Activated T-helper 1 cell treated with anti-CD3 and anti-CD28 coated beads, Interleukin-2, amount 50 U/mL, for 16 hours (primary cell): ENCODE data around the gene CNDP2.

Experiments used
- DNase-seq, 2 donors: peaks; one replicate each; pipeline ENCODE4 v3.0.0-alpha.2; 2020; ENCODE audit warnings: low read depth in 1 of 2, low spot score in 1 of 2

Gene CNDP2

GRCh38 chr18:74495581-74496507, at the start of gene CNDP2:
Gene CNDP2 (plus strand): TSS chr18:74496363. CDS start chr18:74499974, 3,611 bp downstream.
- peak; percentile 98 for DNase-seq

GRCh38 chr18:74446631-74447403, 49.3 kb upstream of the CNDP2 start:
- no peak for DNase-seq

GRCh38 chr18:74447404-74448152, 48.6 kb upstream of the CNDP2 start:
- DNase-seq, result no peak

GRCh38 chr18:74450626-74451025, 45.5 kb upstream of the CNDP2 start:
- DNase-seq, result no peak

- no peak for DNase-seq
Observed at GRCh38 chr18:74451148-74451547, 45.0 kb upstream of the CNDP2 start.

- DNase-seq, result no peak
Observed at GRCh38 chr18:74453016-74453566, 43.1 kb upstream of the CNDP2 start.

GRCh38 chr18:74453642-74454198, 42.4 kb upstream of the CNDP2 start:
- no peak for DNase-seq

GRCh38 chr18:74454279-74454751, 41.8 kb upstream of the CNDP2 start:
- DNase-seq, result no peak

GRCh38 chr18:74455386-74455785, 40.8 kb upstream of the CNDP2 start:
- DNase-seq, result no peak

- DNase-seq, result no peak
Observed at GRCh38 chr18:74456017-74456348, 40.2 kb upstream of the CNDP2 start.

GRCh38 chr18:74456349-74457042, 39.7 kb upstream of the CNDP2 start:
- no peak for DNase-seq

GRCh38 chr18:74457043-74457724, 39.0 kb upstream of the CNDP2 start, which contains the start of gene DIPK1C:
Gene DIPK1C (minus strand): TSS chr18:74457308. CDS start chr18:74457259, 49 bp downstream.
- no peak for DNase-seq

- DNase-seq, result no peak
Observed at GRCh38 chr18:74457725-74458421, 38.3 kb upstream of the CNDP2 start.

GRCh38 chr18:74459889-74460288, 36.3 kb upstream of the CNDP2 start:
- DNase-seq, result no peak

- DNase-seq, result no peak
Observed at GRCh38 chr18:74460825-74461224, 35.3 kb upstream of the CNDP2 start.

- no peak for DNase-seq
Observed at GRCh38 chr18:74463254-74463653, 32.9 kb upstream of the CNDP2 start.

- DNase-seq, result no peak
Observed at GRCh38 chr18:74463983-74464382, 32.2 kb upstream of the CNDP2 start.

- DNase-seq, result no peak
Observed at GRCh38 chr18:74465775-74466174, 30.4 kb upstream of the CNDP2 start.

- no peak for DNase-seq
Observed at GRCh38 chr18:74468547-74469061, 27.6 kb upstream of the CNDP2 start.
